Thyroid gland (tissue), 4 donors: ENCODE data around the gene MORN1.

Source experiments
- CTCF ChIP-seq, 6 experiments: fragments of 200-600 bp in 3 of 6; fragments of 450-650 bp in 3 of 6; sonication (generic) in 3 of 6; IDR thresholded peaks; one replicate each; pipeline ENCODE4 v1.5.1; 2016 to 2019; ENCODE audit warnings: antibody characterized with exemption in 6 of 6, mild to moderate bottlenecking in 2 of 6, inconsistent platforms in 1 of 6, moderate library complexity in 1 of 6
- POLR2A ChIP-seq, 2 donors: fragments of 450-650 bp; IDR thresholded peaks; one replicate each; pipeline ENCODE4 v1.6.1; 2017; ENCODE audit warnings: antibody characterized with exemption in 2 of 2, mild to moderate bottlenecking in 2 of 2, moderate library complexity in 1 of 2

- no peak for TF ChIP-seq CTCF (IDR thresholded peaks at IDR 0.05)
- TF ChIP-seq POLR2A (IDR thresholded peaks at IDR 0.05): no peak
Measured at GRCh38 chr1:2409745-2410144, 18.4 kb upstream of the MORN1 start.
